ENCODE results near the gene TMEM163.
"Not testable (repeated sequence)": the region's sequence is repeated elsewhere in the genome, so short reads cannot be mapped to it uniquely, and the experiment has no call there.

Gene TMEM163

GRCh38 chr2:134573085-134573370 is 145.8 kb downstream of the TMEM163 start:
- no peak for DNase-seq

GRCh38 chr2:134572314-134573084 is 146.3 kb downstream of the TMEM163 start:
- DNase-seq, result no peak

GRCh38 chr2:134570676-134571075 is 148.1 kb downstream of the TMEM163 start:
- DNase-seq, result no peak

GRCh38 chr2:134568413-134568812 is 150.4 kb downstream of the TMEM163 start:
- DNase-seq, result no peak

GRCh38 chr2:134567666-134568065 is 151.1 kb downstream of the TMEM163 start:
- DNase-seq, result no peak

GRCh38 chr2:134564955-134565354 is 153.8 kb downstream of the TMEM163 start:
- DNase-seq, result not testable (repeated sequence)

- no peak for DNase-seq
Observed at GRCh38 chr2:134564549-134564948, 154.3 kb downstream of the TMEM163 start.

- DNase-seq, result no peak
Observed at GRCh38 chr2:134558208-134558830, 160.5 kb downstream of the TMEM163 start.

GRCh38 chr2:134555411-134555810 is 163.4 kb downstream of the TMEM163 start:
- no peak for DNase-seq

- no peak for DNase-seq
Observed at GRCh38 chr2:134553657-134554056, 165.1 kb downstream of the TMEM163 start.

GRCh38 chr2:134550566-134551164 is 168.1 kb downstream of the TMEM163 start:
- no peak for DNase-seq

- no peak for DNase-seq
Observed at GRCh38 chr2:134549104-134549503, 169.7 kb downstream of the TMEM163 start.

- no peak for DNase-seq
Observed at GRCh38 chr2:134540990-134541389, 177.8 kb downstream of the TMEM163 start.

- no peak for DNase-seq
Observed at GRCh38 chr2:134539981-134540380, 178.8 kb downstream of the TMEM163 start.

GRCh38 chr2:134537702-134538101 is 181.1 kb downstream of the TMEM163 start:
- no peak for DNase-seq

- DNase-seq, result no peak
Observed at GRCh38 chr2:134537121-134537520, 181.7 kb downstream of the TMEM163 start.

GRCh38 chr2:134536296-134536695 is 182.5 kb downstream of the TMEM163 start:
- no peak for DNase-seq

- no peak for DNase-seq
Observed at GRCh38 chr2:134532537-134532936, 186.3 kb downstream of the TMEM163 start.

- DNase-seq, result no peak
Observed at GRCh38 chr2:134527381-134527780, 191.4 kb downstream of the TMEM163 start.

- no peak for DNase-seq
Observed at GRCh38 chr2:134522496-134523455, 196.0 kb downstream of the TMEM163 start.

GRCh38 chr2:134518101-134518500 is 200.7 kb downstream of the TMEM163 start:
- no peak for DNase-seq

- DNase-seq, result no peak
Observed at GRCh38 chr2:134515137-134515536, 203.7 kb downstream of the TMEM163 start.

- no peak for DNase-seq
Observed at GRCh38 chr2:134513465-134513804, 205.4 kb downstream of the TMEM163 start.

All from activated CD4-positive, alpha-beta T cell treated with anti-CD3 and anti-CD28 coated beads for 48 hours (primary cell).